ENCODE data around the gene BCL3. TPM values are rescaled to one million over a fixed set of nuclear protein-coding genes. Genes with fewer than 3 reads are reported as not detected.
A peak's percentile ranks its signal among the peaks of the same experiment; 100 is the strongest.

Gene BCL3
- total and polyA plus RNA-seq, 2 of the 13 experiments (the other 11 are each of a cell fraction or from before 2014, with no cell fraction given) = 2.3 to 4.0 TPM

GRCh38 chr19:44740351-44740824 lies 8.1 kb upstream of the BCL3 start (continued):
- TF ChIP-seq ZNF704 (CRISPR knock-in tag; IDR thresholded peaks at IDR 0.05; ENCODE audit: borderline replicate concordance) (no peak), ZNF253 (CRISPR knock-in tag; IDR thresholded peaks at IDR 0.05; ENCODE audit: borderline replicate concordance) (no peak), TBP (CRISPR knock-in tag; IDR thresholded peaks at IDR 0.05) (no peak), STAT5B (CRISPR knock-in tag; IDR thresholded peaks at IDR 0.05) (no peak)

GRCh38 chr19:44741258-44741731 lies 7.2 kb upstream of the BCL3 start:
- Histone ChIP-seq H3K9me3 (ENCODE audit: low read length) (no peaks in the 10 kb centered on the region), H3K27me3 (ENCODE audit: control insufficient read depth in 1 of 2, insufficient read depth in 2 of 2, low read length in 2 of 2) (no peaks in the 10 kb centered on the region), H3K36me3 (replicated peaks in 1 of 2; ENCODE audit: control insufficient read depth in 1 of 2, insufficient read depth in 2 of 2, low read length in 2 of 2) (no peaks in the 10 kb centered on the region), H3K27ac (ENCODE audit: extremely low read length, insufficient read depth, low read length) (peak overlapping the region; percentile 73), H3K4me2 (ENCODE audit: low read depth, low read length) (peak overlapping the region; percentile 94), H3K4me3 (replicated peaks in 1 of 3; ENCODE audit: insufficient read depth in 1 of 3, low read depth in 2 of 3, low read length in 3 of 3) (peak overlapping the region in 1 of 3 experiments; percentile 72; a peak in 1 of 6 replicates), H2AFZ (ENCODE audit: low read length) (no peak overlapping the region), H4K20me1 (ENCODE audit: insufficient read depth, low read length) (no peaks in the 10 kb centered on the region), H3K79me2 (ENCODE audit: insufficient read depth, low read length) (no peaks in the 10 kb centered on the region), H3K9ac (ENCODE audit: insufficient read depth, low read depth, low read length) (peak overlapping the region; percentile 29; the same call in 1 of the 2 replicates), H3K4me1 (ENCODE audit: insufficient read depth, low read length) (peaks cover 100% of the 10 kb centered on the region)
- BruUV-seq (replicated peaks) = no TSS peak
- intact Hi-C loops (cut with micrococcal nuclease; ENCODE audit: unreplicated experiment) = no loop called here
- TF ChIP-seq NFKB2 (CRISPR knock-in tag; IDR thresholded peaks at IDR 0.05; ENCODE audit: borderline replicate concordance) (no peak), ZFY (CRISPR knock-in tag; IDR thresholded peaks at IDR 0.05) (no peak), ZBTB26 (CRISPR knock-in tag; IDR thresholded peaks at IDR 0.05; ENCODE audit: borderline replicate concordance) (no peak), MLXIP (CRISPR knock-in tag; IDR thresholded peaks at IDR 0.05; ENCODE audit: borderline replicate concordance) (no peak), ARNTL (CRISPR knock-in tag; IDR thresholded peaks at IDR 0.05) (no peak), ELF4 (CRISPR knock-in tag; IDR thresholded peaks at IDR 0.05; ENCODE audit: borderline replicate concordance) (no peak), ISL2 (CRISPR knock-in tag; IDR thresholded peaks at IDR 0.05) (0 out of 2 replicates have a peak, but pooled peaks have one; percentile 2)
- 18% methylated on average over 6 of the region's 6 CpGs for WGBS (ENCODE audit: low lambda C conversion rate)
- ChIA-PET POLR2A (interaction anchor here (0.6 to 4.0 kb wide), 9 partner anchors 13 to 90 kb away, joined by 3 to 45 read pairs (median 7); no protein-coding TSS in a partner anchor), CTCF (ENCODE audit: low intra/inter-chr PET ratio, low total read pairs) (no interaction called here)
- ATAC-seq (no peak), FAIRE-seq (no peak), DNase-seq (ENCODE audit: low spot score) (no peak)
- in situ Hi-C loops (cut with HindIII; ENCODE audit: extremely low pct_ligation_motif_present, low pct_unique_long_range_greater_than_20kb) = no loop called here
